GM12875 (cell line): ENCODE data around the gene UGGT2.
"Not testable (repeated sequence)": the region's sequence is repeated elsewhere in the genome, so short reads cannot be mapped to it uniquely, and the experiment has no call there.

ENCODE experiments used
- H3K4me3 ChIP-seq: one replicate; pipeline ENCODE4 v1.5.1; 2011; ENCODE audit warnings: low read depth, low read length, control low read depth
- CTCF ChIP-seq: IDR thresholded peaks from 2 replicates; pipeline ENCODE4 v1.5.1; 2011; ENCODE audit warnings: low read depth, mild to moderate bottlenecking, control low read depth, inconsistent platforms, low read length, moderate library complexity, borderline replicate concordance; ENCODE audit not compliant: insufficient read depth

The UGGT2 gene

DNA sequence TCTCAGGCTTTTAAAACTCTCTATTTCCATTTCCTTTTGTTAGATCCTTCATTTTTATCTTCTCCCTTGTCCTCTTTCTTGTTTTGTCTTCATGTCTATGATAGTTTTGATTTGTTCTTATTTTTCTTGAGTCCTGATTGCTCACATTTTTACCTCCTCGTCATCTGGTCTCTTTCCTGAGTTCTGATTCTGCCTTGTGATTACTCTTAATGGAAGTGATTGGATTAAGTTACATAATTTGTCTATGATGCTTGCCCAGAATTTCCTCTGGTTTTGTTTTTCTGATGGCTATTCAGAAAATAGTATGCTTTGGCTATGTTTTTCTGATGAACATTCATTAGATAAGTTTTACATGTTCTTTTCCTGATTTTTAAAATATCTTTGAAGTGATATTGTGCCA lies 273.7 kb downstream of the UGGT2 start:
- TF ChIP-seq CTCF: no peak
- no peak overlapping the region for H3K4me3 ChIP-seq

GRCh38 chr13:95771905-95772304 lies 281.3 kb downstream of the UGGT2 start:
- no peak for TF ChIP-seq CTCF
- no peak overlapping the region for H3K4me3 ChIP-seq

- TF ChIP-seq CTCF: no peak
- H3K4me3 ChIP-seq: no peak overlapping the region
Observed at GRCh38 chr13:95763601-95764000, 289.6 kb downstream of the UGGT2 start.

GRCh38 chr13:95762626-95763025 lies 290.6 kb downstream of the UGGT2 start:
- H3K4me3 ChIP-seq: not testable (repeated sequence)

GRCh38 chr13:95756072-95756471 lies 297.1 kb downstream of the UGGT2 start:
- no peak for TF ChIP-seq CTCF
- no peak overlapping the region for H3K4me3 ChIP-seq

DNA sequence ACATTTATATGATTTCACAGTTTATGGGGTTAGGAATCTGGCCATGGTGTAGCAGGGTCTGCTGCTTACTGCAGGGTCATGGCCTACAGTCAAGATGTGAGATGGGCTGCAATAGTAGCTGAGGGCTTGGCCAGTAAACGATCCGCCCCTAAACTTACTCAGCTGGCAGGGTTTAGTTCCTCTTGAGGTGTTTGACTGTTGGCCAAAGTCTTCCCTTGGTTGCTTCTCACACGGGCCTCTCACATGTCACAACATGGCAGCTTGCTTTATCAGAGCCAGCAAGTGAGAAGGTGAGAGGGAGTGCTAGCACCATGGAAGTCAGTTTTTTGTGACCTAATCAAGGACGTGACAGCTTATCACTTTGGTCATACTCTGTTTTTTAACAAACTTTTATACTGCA lies 299.1 kb downstream of the UGGT2 start:
- no peak overlapping the region for H3K4me3 ChIP-seq
- TF ChIP-seq CTCF: no peak

DNA sequence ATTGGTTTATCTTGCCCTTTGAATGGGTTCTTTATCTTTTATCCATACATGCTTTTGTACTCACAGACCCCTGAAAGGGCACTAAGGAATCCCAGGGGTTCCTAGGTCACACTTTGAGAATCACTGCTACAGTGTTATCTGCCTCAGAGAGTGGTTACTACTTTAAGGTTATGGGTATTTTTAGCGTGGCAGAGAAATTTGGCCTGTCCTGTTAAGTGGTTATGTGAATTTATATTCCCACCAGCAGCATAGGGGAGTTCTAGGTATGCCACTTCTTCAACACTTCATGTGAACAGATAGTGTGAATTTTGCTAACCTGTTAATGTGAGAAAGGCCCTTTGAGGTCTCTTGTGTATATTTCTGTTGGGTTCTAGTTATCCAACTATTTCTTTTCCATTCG lies 300.5 kb downstream of the UGGT2 start:
- no peak overlapping the region for H3K4me3 ChIP-seq
- no peak for TF ChIP-seq CTCF
